Measurements from ENCODE around the gene BTNL9.
"Not testable (repeated sequence)": the region's sequence is repeated elsewhere in the genome, so short reads cannot be mapped to it uniquely, and the experiment has no call there.

The BTNL9 gene

GRCh38 chr5:181039931-181040630, at the start of gene BTNL9:
TSS of gene BTNL9 (plus strand) at chr5:181040266. CDS start at chr5:181045490, 5,224 bp downstream.
- DNase-seq: no peak

- no peak for DNase-seq
Measured at GRCh38 chr5:180990882-180991242, 49.2 kb upstream of the BTNL9 start.

- DNase-seq: no peak
Measured at GRCh38 chr5:181001947-181002346, 38.1 kb upstream of the BTNL9 start.

GRCh38 chr5:181005791-181006190, 34.3 kb upstream of the BTNL9 start:
- DNase-seq: no peak

- DNase-seq: no peak
Measured at GRCh38 chr5:181008136-181008535, 31.9 kb upstream of the BTNL9 start.

GRCh38 chr5:181010018-181010417, 30.0 kb upstream of the BTNL9 start:
- DNase-seq: not testable (repeated sequence)

GRCh38 chr5:181014654-181015053, 25.4 kb upstream of the BTNL9 start:
- DNase-seq: not testable (repeated sequence)

GRCh38 chr5:181017448-181017847, 22.6 kb upstream of the BTNL9 start:
- DNase-seq: not testable (repeated sequence)

- no peak for DNase-seq
Measured at GRCh38 chr5:181020688-181021087, 19.4 kb upstream of the BTNL9 start.

- no peak for DNase-seq
Measured at GRCh38 chr5:181024245-181025064, 15.6 kb upstream of the BTNL9 start.

GRCh38 chr5:181027452-181028031, 12.5 kb upstream of the BTNL9 start:
- no peak for DNase-seq

GRCh38 chr5:181028032-181028819, 11.8 kb upstream of the BTNL9 start:
- DNase-seq: no peak

GRCh38 chr5:181031716-181032115, 8.3 kb upstream of the BTNL9 start:
- DNase-seq: no peak

GRCh38 chr5:181035991-181036815, 3.9 kb upstream of the BTNL9 start:
- no peak for DNase-seq

GRCh38 chr5:181036816-181037364, 3.2 kb upstream of the BTNL9 start:
- DNase-seq: no peak

GRCh38 chr5:181037365-181037861, 2.7 kb upstream of the BTNL9 start:
- no peak for DNase-seq

GRCh38 chr5:181039471-181039870, 595 bp upstream of the BTNL9 start:
- DNase-seq: no peak

GRCh38 chr5:181040631-181040945, 522 bp downstream of the BTNL9 start:
- no peak for DNase-seq

- DNase-seq: no peak
Measured at GRCh38 chr5:181041043-181041442, 977 bp downstream of the BTNL9 start.

- DNase-seq: no peak
Measured at GRCh38 chr5:181042036-181042713, 2.1 kb downstream of the BTNL9 start.

- no peak for DNase-seq
Measured at GRCh38 chr5:181042722-181043121, 2.7 kb downstream of the BTNL9 start.

Data from hematopoietic multipotent progenitor cell treated with erythropoietin and hydrocortisone succinate and interleukin-3 and kit ligand, for 6 days (in vitro differentiated cells).